Neural progenitor cell (in vitro differentiated cells): Measurements from ENCODE around the gene PCYT1A.

Source experiments
- EZH2 ChIP-seq: fragments of 200-600 bp; sonication (generic); IDR thresholded peaks from 2 replicates; pipeline ENCODE4 v1.6.1; 2017; ENCODE audit warnings: antibody characterized with exemption, mild to moderate bottlenecking, moderate library complexity
- TF ChIP-seq, protein P1 (sequence below): fragments of 200-600 bp; sonication (generic); IDR thresholded peaks from 2 replicates; pipeline ENCODE4 v1.5.1; 2017; ENCODE audit warnings: antibody characterized with exemption, mild to moderate bottlenecking

DNA sequence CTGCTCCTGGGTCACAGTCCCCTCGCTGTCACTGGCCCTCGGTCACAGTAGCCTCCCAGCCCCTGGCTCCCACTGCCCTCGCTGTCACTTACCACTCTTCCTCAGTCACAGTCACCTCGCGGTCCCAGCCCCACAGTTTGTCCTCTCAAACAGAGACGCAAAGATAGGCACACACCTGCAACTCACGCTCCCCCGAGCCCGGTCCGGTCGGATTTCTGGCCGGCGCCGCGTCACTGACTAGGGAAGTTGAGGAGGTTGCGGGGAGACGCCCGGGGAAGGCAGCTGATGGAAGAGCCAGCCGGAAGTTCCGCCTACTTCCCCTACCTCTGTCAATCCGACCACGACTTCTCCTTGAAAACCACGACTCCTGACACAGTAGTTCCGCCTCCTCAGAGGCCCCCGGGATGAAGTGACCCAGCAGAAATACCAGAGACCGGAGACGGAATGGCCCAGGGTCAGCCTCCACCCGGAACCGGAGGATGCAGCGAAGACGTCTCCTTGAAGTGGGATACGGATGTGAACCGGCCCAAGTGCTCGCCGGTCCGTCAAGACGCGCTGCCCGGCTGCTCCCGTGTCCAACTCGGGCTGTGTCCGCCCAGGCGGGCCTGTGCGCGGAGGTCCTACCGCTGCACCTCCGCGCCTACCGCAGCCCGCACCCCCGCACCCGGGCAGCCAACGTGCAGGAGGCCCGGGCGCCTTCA lies at the start of gene PCYT1A:
- no peak for TF ChIP-seq EZH2
- TF ChIP-seq, protein P1, sequence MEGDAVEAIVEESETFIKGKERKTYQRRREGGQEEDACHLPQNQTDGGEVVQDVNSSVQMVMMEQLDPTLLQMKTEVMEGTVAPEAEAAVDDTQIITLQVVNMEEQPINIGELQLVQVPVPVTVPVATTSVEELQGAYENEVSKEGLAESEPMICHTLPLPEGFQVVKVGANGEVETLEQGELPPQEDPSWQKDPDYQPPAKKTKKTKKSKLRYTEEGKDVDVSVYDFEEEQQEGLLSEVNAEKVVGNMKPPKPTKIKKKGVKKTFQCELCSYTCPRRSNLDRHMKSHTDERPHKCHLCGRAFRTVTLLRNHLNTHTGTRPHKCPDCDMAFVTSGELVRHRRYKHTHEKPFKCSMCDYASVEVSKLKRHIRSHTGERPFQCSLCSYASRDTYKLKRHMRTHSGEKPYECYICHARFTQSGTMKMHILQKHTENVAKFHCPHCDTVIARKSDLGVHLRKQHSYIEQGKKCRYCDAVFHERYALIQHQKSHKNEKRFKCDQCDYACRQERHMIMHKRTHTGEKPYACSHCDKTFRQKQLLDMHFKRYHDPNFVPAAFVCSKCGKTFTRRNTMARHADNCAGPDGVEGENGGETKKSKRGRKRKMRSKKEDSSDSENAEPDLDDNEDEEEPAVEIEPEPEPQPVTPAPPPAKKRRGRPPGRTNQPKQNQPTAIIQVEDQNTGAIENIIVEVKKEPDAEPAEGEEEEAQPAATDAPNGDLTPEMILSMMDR: no peak
